Stimulated activated naive B cell treated with anti-CD40 and anti-IgM and Interleukin-4, amounts not matched to agents 10 μg/mL and 1 μg/mL and 100 μg/mL, for 72 hours (primary cell): ENCODE data around the gene JAG2.

Experiments used
- ATAC-seq, 2 donors: fragments of 150-1000 bp; cut with Tn5 transposase; replicated peaks; 2 replicates each; pipeline ENCODE4 v1.10.0; 2021; ENCODE audit warnings: moderate library complexity in 1 of 2
- DNase-seq: peaks from one replicate; pipeline ENCODE4 v3.0.0; 2021
- H3K27ac Mint-ChIP-seq: one replicate; pipeline ENCODE4 v1.8.0; 2022; ENCODE audit warnings: mild to moderate bottlenecking, mixed read lengths
- H3K27me3 Mint-ChIP-seq, 2 donors: one replicate each; pipeline ENCODE4 v1.8.0; 2022; ENCODE audit warnings: mixed read lengths in 2 of 2
- H3K36me3 Mint-ChIP-seq, 2 donors: one replicate each; pipeline ENCODE4 v1.8.0; 2022; ENCODE audit warnings: mixed read lengths in 2 of 2, mild to moderate bottlenecking in 1 of 2
- H3K4me1 Mint-ChIP-seq, 2 donors: one replicate each; pipeline ENCODE4 v1.8.0; 2022; ENCODE audit warnings: mixed read lengths in 2 of 2, mild to moderate bottlenecking in 1 of 2
- H3K4me3 Mint-ChIP-seq, 2 donors: one replicate each; pipeline ENCODE4 v1.8.0; 2022; ENCODE audit warnings: mild to moderate bottlenecking in 2 of 2, mixed read lengths in 2 of 2, moderate library complexity in 1 of 2
- H3K9me3 Mint-ChIP-seq, 2 donors: one replicate each; pipeline ENCODE4 v1.8.0; 2022; ENCODE audit warnings: mixed read lengths in 2 of 2, mild to moderate bottlenecking in 1 of 2

Gene JAG2

GRCh38 chr14:105131241-105131640 is 37.3 kb downstream of the JAG2 start:
- Mint-ChIP-seq H3K36me3 (peaks cover 0 to 8% of the 10 kb centered on the region in 2 donors), H3K4me1 (no peaks in the 10 kb centered on the region), H3K27me3 (peaks cover 22 to 40% of the 10 kb centered on the region in 2 donors), H3K9me3 (peaks cover 7 to 8% of the 10 kb centered on the region in 2 donors), H3K4me3 (no peak overlapping the region), H3K27ac (no peak overlapping the region)
- no peak for DNase-seq
- no peak for ATAC-seq

GRCh38 chr14:105128059-105128458 is 40.5 kb downstream of the JAG2 start:
- H3K4me3 Mint-ChIP-seq, result no peak overlapping the region
- ATAC-seq, result no peak
- peaks cover 3 to 4% of the 10 kb centered on the region in 2 donors for H3K9me3 Mint-ChIP-seq
- H3K27me3 Mint-ChIP-seq, result peaks cover 25 to 45% of the 10 kb centered on the region in 2 donors
- H3K36me3 Mint-ChIP-seq, result peaks cover 0 to 3% of the 10 kb centered on the region in 2 donors
- no peak overlapping the region for H3K27ac Mint-ChIP-seq
- no peak for DNase-seq
- H3K4me1 Mint-ChIP-seq, result peaks cover 0 to 5% of the 10 kb centered on the region in 2 donors

- Mint-ChIP-seq H3K4me3 (no peak overlapping the region), H3K9me3 (peaks cover 4 to 5% of the 10 kb centered on the region in 2 donors), H3K36me3 (peaks cover 2 to 4% of the 10 kb centered on the region in 2 donors), H3K27me3 (peaks cover 25 to 52% of the 10 kb centered on the region in 2 donors), H3K27ac (no peak overlapping the region), H3K4me1 (peaks cover 0 to 5% of the 10 kb centered on the region in 2 donors)
- DNase-seq (no peak), ATAC-seq (no peak)
These were observed 41.6 kb downstream of the JAG2 start for GRCh38 chr14:105126981-105127329.

GRCh38 chr14:105126126-105126980 is 42.2 kb downstream of the JAG2 start:
- ATAC-seq (no peak), DNase-seq (no peak)
- peaks cover 2 to 4% of the 10 kb centered on the region in 2 donors for H3K36me3 Mint-ChIP-seq
- H3K4me1 Mint-ChIP-seq, result peaks cover 0 to 5% of the 10 kb centered on the region in 2 donors
- H3K9me3 Mint-ChIP-seq, result peaks cover 5 to 9% of the 10 kb centered on the region in 2 donors
- no peak overlapping the region for H3K4me3 Mint-ChIP-seq
- no peak overlapping the region for H3K27ac Mint-ChIP-seq
- H3K27me3 Mint-ChIP-seq, result peaks cover 30 to 58% of the 10 kb centered on the region in 2 donors

GRCh38 chr14:105124823-105125222 is 43.8 kb downstream of the JAG2 start:
- ATAC-seq, result no peak
- no peak for DNase-seq
- Mint-ChIP-seq H3K4me1 (peaks cover 0 to 5% of the 10 kb centered on the region in 2 donors), H3K9me3 (peaks cover 9 to 15% of the 10 kb centered on the region in 2 donors), H3K4me3 (no peak overlapping the region), H3K27ac (no peak overlapping the region), H3K27me3 (peaks cover 39 to 73% of the 10 kb centered on the region in 2 donors), H3K36me3 (peaks cover 4% of the 10 kb centered on the region in 2 donors)

- DNase-seq, result no peak
- Mint-ChIP-seq H3K4me1 (peaks cover 0 to 5% of the 10 kb centered on the region in 2 donors), H3K36me3 (peaks cover 4% of the 10 kb centered on the region in 2 donors), H3K9me3 (peaks cover 9 to 15% of the 10 kb centered on the region in 2 donors), H3K27ac (no peak overlapping the region), H3K4me3 (no peak overlapping the region), H3K27me3 (peaks cover 39 to 70% of the 10 kb centered on the region in 2 donors)
- ATAC-seq, result no peak
These were observed 44.4 kb downstream of the JAG2 start for GRCh38 chr14:105123981-105124765.

- Mint-ChIP-seq H3K36me3 (peaks cover 4% of the 10 kb centered on the region in 2 donors), H3K27ac (no peak overlapping the region), H3K9me3 (peaks cover 9 to 15% of the 10 kb centered on the region in 2 donors), H3K27me3 (peaks cover 39 to 66% of the 10 kb centered on the region in 2 donors), H3K4me3 (no peak overlapping the region), H3K4me1 (peaks cover 0 to 5% of the 10 kb centered on the region in 2 donors)
- no peak for DNase-seq
- no peak for ATAC-seq
These were observed 45.4 kb downstream of the JAG2 start for GRCh38 chr14:105123064-105123665.

GRCh38 chr14:105120056-105120455 is 48.5 kb downstream of the JAG2 start:
- no peak for DNase-seq
- Mint-ChIP-seq H3K36me3 (peaks cover 4% of the 10 kb centered on the region in 2 donors), H3K4me1 (peaks cover 0 to 5% of the 10 kb centered on the region in 2 donors), H3K27ac (no peak overlapping the region), H3K27me3 (peaks cover 31 to 61% of the 10 kb centered on the region in 2 donors), H3K4me3 (no peak overlapping the region), H3K9me3 (peaks cover 9 to 15% of the 10 kb centered on the region in 2 donors)
- no peak for ATAC-seq

- peaks cover 9 to 15% of the 10 kb centered on the region in 2 donors for H3K9me3 Mint-ChIP-seq
- H3K27me3 Mint-ChIP-seq, result peaks cover 30 to 59% of the 10 kb centered on the region in 2 donors
- no peak overlapping the region for H3K4me3 Mint-ChIP-seq
- no peak overlapping the region for H3K27ac Mint-ChIP-seq
- ATAC-seq (no peak), DNase-seq (no peak)
- H3K36me3 Mint-ChIP-seq, result peaks cover 4% of the 10 kb centered on the region in 2 donors
- peaks cover 0 to 3% of the 10 kb centered on the region in 2 donors for H3K4me1 Mint-ChIP-seq
These were observed 49.1 kb downstream of the JAG2 start for GRCh38 chr14:105119408-105120025.

- Mint-ChIP-seq H3K27ac (no peak overlapping the region), H3K27me3 (peaks cover 26 to 55% of the 10 kb centered on the region in 2 donors), H3K9me3 (peaks cover 9 to 15% of the 10 kb centered on the region in 2 donors), H3K4me1 (no peaks in the 10 kb centered on the region), H3K36me3 (peaks cover 4% of the 10 kb centered on the region in 2 donors), H3K4me3 (no peak overlapping the region)
- ATAC-seq (no peak), DNase-seq (no peak)
These were observed 49.7 kb downstream of the JAG2 start for GRCh38 chr14:105118646-105119407.

GRCh38 chr14:105117710-105118385 is 50.7 kb downstream of the JAG2 start:
- H3K9me3 Mint-ChIP-seq, result peaks cover 9 to 15% of the 10 kb centered on the region in 2 donors

GRCh38 chr14:105117257-105117646 is 51.3 kb downstream of the JAG2 start:
- peaks cover 8 to 13% of the 10 kb centered on the region in 2 donors for H3K9me3 Mint-ChIP-seq
- no peaks in the 10 kb centered on the region for H3K4me1 Mint-ChIP-seq
- H3K36me3 Mint-ChIP-seq, result peaks cover 3 to 4% of the 10 kb centered on the region in 2 donors
- H3K27ac Mint-ChIP-seq, result peak overlapping the region; percentile 2
- H3K4me3 Mint-ChIP-seq, result no peak overlapping the region
- peaks cover 20 to 41% of the 10 kb centered on the region in 2 donors for H3K27me3 Mint-ChIP-seq
- DNase-seq (no peak), ATAC-seq (no peak)

More at GRCh38 chr14:105117710-105118385, 50.7 kb downstream of the JAG2 start:
- Mint-ChIP-seq H3K27me3 (peaks cover 21 to 47% of the 10 kb centered on the region in 2 donors), H3K4me3 (no peak overlapping the region), H3K4me1 (no peaks in the 10 kb centered on the region), H3K36me3 (peaks cover 4% of the 10 kb centered on the region in 2 donors), H3K27ac (no peak overlapping the region)
- DNase-seq (no peak), ATAC-seq (no peak)
